Iris pigment epithelial cell (primary cell): ENCODE measurements around the gene TECPR1.
"Not testable (repeated sequence)": the region's sequence is repeated elsewhere in the genome, so short reads cannot be mapped to it uniquely, and the experiment has no call there.

Experiments
- DNase-seq: peaks from one replicate; pipeline ENCODE4 v3.0.0-alpha.2; 2011; ENCODE audit warnings: low read depth

Gene TECPR1

DNA sequence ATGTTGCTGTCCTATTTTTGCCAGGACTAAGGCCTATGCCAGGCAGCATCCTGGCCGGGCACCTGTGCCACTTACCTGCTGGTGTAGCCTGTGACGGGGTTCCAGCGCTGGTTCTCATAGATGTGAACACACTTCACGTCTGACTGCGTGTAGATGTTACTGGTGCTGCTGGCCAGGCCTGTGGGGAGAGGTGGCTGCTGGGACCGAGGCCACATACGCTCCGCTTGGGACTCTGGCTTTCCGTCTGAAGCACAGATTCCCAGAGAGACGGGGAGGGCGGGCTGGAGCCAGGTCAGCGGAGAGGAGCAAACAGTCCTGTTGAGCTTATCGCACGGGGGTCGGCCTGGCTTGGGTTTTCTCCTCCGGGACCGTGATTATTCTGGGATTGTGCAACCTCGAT lies 24.1 kb downstream of the TECPR1 start:
- DNase-seq = no peak

DNA sequence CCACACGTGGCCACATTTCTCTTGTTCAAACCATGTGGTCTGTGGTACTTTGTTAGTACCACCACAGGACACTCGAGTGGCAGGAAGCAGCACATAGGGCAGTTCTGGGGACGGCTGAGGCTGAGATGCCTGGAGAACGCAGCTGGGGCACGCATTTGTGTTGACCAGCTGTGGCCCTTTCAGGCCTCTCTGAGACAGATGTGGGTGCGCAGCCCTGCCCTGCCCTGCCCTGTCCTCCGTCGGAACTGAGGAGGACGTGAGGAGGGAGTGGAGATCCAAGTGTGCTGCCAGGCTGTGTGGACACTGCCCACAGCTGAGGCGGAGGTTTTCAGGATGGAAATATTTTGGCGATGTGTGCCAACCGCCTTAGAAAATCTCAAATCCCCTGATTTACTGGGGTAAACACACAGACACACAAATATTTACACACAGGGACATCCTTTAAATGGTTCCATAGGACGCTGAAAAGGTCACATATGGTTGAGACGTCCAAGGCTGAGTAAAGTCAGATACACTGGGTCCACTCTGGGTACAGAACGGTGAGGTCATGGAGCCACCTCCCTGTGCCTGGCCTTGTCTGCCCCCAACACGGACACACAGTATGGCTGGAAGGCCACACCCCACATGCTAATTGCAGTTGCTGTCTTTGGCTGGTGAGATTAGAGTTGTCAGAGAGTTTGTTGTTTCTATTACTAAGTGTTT lies 26.0 kb downstream of the TECPR1 start:
- DNase-seq = no peak

DNA sequence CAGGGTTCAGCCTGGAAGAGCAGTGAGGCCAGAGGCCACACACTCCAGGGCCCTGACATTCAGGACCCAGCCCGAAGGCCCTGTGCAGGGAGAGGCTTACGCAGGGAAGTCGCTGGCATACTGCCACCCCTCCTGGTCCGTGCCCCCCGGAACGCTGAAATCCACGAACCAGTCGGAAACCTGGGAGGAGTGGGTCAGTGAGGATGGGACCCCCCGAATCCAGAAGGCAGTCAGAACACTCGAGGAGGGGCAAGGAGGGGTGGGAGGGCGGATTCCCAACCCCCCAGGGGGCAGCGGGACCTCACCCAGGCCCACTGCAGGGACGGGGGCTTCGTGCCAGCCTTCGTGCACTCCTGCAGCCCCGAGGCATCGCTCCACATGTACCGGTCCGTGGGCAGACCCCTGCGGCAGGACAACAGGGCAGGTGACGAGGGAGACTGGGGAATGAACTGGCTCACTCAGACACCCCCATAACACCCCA lies 27.3 kb downstream of the TECPR1 start:
- DNase-seq = no peak

DNA sequence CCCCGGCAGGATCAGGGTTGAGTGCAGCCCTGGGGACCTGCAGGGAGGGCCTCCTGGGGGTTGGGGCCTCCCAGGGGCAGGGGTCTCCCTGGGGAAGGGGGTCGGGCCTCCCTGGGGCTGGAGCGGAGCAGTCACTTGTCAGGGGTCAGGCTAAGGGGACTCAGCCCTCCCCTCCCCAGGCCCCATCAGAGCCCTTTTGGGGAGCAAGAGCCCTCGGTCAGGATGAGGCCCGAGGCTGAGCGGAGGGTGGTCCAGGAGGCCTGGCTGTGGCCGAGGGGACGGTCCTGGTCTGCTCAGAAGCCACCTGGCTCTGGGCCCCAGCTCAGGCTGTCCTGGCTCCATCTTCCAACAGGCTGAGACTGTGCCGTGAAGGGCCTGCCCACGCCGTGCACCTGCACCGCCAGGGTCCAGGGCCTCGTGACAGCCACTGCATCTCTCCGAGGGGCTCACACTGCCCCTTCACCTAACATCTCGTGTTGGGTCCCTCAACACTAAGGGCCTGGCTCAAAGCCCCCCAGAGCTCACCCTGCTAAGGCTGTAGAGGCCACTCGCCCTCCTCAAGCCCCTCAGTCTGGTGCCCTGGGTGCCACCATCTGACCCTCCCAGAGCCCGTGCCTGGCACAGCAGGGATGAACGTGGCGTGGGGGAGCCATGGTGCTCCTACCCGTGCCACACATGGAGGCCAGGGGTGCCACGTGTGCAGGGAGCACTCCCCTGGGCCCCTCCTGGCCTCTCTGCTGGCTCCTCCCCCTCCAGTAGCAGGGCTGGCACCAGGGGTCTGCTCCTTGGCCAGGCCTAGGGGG lies 27.9 kb downstream of the TECPR1 start:
- DNase-seq = no peak

DNA sequence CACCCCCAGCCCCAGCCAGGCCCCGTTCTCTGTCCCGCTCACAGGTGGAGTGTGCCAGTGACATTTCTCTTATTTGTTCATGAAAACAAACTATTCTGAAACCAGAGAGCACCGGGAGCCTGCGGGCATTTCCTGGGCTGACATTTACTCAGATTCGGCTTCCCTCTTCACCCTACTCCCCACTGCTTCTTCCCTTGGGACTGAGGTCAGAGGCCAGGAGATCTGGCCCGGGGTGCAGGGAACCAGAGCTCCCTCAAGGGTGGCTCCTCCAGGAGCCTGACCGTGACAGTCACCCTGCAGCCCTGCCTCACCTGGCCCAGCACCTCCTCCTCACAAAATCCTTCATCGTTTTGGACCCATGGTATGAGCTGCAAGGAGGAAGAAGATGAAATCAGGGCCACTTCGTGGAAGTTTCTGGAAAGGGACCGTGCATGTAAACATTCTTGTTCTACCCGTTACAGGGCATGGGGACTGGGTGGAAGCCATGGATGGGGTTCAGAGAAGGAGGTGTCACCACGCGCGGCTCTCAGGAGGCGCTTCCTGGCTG lies 28.6 kb downstream of the TECPR1 start:
- no peak for DNase-seq

DNA sequence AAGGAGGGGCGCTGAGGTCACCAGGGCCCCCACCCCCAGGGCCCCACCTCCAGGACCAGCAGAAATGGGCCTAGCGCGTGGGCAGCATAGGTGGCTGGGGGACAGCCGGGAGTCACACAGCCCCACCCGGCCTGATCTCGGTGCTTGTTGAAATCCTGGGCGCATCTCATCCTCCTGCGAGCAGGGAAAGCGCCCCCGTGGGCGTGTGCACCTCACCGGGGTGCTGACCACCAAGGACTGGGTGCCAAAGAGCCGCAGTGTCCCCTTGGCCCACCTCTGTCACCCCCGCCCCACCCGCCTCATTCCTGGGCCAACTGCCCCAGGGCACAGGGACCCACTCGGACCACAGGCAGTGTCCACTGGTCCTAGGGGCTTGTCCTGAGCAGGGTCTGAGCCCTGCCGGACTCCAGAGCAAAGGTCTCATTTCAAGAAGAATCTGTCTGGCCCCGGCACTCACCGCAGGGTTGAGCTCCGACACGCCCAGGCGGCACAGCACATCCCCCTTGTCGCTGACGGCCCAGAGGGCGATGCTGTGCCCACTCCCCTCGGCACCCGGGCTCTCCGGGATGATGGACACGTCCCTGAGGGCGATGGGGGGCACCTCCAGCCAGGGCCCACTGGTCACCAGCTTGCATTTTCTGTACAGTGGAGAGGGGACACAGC lies 29.4 kb downstream of the TECPR1 start:
- no peak for DNase-seq

DNA sequence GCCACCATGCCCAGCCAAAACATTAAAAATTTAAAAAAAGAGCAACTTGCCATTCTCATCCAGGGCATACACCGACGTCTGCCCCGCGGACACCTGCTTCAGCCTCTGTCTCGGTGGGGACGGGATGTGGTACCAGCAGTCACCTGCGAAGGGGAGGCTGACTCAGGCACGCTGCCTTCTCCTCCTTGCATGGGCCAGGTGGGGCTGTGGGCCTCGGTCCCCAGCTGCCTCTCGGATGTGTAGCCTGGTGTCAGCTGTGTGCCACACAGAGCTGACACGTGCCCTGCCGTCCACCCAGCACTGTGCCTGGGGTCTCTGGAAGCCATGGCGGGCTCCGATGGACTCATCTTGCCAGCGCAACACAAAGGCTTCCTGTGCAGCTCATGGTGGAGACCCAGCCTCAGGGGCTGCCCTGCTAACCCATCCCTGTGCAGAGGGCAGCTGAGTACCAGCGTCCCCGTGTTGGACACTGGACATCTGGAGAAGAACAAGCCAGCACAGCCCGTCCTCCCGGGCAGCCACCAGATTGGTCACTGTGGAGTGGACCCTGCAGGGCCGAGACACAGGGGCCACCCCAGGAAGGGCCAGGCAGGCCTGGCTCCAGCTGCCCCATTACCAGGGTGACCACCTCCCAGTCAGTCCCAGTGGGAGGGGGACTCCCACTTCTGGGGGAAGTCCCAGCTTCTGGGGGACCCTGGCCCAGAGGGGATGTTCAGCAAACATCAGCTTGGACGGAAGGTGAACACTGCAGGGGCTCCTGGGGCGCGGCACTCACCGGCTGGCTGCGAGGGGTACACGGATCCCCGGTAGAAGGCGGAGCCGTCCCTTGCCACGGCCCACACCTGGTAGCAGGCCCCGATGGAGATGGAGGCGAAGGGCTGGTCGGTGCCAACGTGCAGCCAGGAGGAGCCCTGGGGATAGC lies 30.2 kb downstream of the TECPR1 start:
- DNase-seq = no peak

DNA sequence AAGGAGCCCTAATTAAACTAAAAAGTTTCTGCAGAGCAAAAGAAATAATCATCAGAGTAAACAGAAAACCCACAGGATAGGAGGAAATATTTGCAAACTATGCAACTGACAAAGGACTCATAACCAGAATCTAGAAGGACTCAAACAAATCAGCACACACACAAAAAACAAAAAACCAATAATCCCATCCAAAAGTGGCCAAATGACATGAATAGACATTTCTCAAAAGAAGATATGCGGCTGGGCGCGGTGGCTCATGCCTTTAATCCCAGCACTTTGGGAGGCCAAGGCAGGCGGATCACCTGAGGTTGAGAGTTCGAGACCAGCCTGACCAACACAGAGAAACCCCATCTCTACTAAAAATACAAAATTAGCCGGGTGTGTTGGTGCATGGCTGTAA lies 32.6 kb downstream of the TECPR1 start:
- not testable (repeated sequence) for DNase-seq

DNA sequence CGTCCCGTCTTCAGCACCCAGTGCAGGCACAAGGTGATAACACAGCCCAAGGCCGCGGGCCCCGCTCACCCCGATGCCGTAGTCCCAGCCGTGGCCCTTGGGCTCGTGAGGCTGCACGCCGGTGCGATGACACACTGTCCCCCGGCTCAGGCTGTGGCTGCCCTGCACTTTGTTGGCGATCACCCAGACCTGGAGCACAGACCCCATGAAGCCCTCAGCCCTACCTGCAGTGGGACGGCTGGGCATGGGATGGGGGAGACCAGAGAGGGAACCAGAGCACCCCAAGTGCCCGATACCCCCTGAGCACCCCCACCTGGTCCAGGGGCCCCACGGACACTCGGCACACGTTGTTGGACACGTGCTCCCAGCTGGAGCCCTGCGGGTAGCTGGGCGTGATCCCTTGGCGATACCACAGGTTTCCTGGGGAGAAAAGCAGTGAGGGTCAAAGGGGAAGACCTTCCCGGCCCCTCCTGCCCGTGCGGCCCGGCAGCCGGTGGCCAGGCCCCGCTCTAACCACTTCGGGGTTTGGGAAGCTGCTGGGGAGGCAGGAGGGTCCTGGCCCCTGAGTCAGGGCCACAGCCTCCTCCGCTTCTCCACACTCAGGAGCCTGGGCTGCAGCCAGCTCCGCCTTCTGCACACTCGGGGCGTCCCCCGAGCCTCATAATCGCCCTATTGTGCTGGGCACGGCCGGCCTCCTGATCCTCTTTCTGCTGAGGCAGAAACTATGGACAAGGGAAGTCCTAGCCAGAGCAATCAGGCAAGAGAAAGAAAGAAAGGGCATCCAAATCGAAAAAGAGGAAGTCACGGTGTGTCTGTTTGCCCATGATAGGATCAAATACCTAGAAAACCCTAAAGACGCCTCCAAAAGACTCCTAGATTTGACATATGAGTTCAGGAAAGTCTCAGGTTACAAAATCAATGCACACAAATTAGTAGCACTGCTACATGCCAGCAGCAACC lies 34.1 kb downstream of the TECPR1 start:
- no peak for DNase-seq

DNA sequence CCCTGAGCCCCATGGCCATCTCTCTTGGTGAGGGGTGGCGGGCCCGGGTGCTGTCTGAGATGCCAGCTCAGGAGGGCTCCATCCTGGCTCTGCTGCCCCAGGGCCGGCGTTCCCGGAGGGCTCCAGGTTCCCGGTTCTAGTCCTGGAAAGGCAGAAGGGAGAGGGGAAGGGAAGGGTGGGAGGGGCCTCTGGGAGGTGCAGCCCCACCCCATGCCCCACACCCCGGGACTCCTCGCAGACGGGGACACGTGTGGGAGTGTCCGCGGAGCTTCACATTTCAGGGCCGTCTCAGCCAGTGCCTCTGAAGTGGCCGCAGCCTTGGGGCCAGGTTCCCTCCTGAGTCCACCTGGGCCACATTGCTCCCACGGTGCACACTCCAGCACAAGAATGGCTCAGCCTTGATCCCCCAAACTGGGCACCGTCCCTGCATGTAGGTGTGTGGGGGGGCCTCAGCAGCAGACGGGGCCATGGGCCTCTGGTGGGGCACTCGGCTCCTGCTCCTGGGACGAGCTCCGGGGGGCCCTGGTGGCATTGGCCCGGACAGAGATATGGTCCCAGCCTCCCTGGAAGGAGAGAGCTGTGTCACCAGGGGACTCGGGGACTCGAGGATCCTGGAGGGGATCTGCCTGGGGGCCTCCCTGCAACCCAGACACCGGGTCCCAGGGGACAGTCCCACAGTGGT lies 35.0 kb downstream of the TECPR1 start:
- no peak for DNase-seq

DNA sequence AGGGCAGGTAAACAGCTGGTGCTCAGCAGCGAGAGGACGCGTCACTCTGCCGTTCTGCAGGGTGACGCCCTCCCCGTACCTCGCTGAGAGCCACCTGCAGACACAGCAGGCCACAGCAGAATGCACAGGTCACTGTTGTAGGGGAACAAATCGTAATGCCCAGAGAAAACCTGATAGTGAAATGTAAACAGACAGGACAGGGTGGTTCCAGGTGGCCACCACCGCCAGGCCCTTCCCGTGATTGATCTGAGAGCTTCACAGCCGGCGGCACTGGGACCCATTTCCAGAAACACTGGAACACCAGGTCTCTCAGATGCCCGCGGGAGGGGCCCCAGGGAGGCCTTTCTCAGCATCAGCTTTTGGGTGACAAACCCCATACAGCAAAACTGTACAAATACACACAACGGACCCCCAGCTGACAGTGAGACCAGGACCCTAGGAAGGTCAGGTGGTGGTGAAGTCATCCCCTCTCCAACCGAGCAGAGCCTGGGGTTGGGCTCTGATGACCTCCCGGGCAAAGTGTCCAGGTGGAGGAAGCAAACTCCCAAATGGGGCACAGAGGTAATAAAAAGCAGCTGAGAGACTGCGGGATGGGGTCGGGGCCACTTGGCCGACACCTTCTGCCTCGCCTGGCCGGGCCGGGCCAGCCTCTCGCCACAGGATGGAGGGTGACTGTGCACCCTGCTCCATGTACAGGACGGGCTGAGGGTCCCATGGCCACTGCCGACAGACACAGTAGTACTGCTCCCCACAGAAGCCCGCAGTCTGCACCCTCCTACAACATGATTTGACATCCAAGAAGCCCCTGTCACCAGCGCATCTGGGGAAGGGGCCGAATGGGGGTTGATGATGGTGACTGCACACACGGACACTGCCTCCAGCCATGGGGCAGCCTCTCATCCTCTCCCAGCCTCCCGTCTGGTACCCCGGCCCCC lies 36.2 kb downstream of the TECPR1 start:
- DNase-seq = no peak

DNA sequence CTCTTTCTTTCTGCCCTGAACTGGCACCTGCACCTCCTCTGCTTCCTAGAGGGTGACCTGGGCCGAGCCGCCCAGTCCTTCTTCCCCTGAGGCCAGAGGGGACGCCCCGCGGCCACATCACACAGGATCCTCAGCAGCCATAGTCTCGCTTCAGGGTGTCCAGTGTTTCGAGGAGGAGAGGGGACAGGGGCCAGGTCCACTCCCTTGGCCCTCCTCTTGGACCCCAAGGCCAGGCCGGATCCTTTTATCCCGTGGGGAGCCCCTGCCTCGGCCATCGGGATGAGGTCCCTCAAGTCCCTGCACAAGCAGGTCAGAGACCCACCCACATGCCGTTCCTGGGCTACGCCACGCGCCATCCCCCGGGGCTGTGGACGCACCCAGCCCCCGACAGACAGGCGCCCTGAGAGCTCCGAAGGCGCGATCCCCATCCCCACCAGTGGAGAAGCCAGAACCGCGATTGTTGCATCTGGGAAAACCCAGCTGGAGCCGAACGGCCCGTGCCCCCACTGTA lies 37.2 kb downstream of the TECPR1 start:
- DNase-seq = no peak

DNA sequence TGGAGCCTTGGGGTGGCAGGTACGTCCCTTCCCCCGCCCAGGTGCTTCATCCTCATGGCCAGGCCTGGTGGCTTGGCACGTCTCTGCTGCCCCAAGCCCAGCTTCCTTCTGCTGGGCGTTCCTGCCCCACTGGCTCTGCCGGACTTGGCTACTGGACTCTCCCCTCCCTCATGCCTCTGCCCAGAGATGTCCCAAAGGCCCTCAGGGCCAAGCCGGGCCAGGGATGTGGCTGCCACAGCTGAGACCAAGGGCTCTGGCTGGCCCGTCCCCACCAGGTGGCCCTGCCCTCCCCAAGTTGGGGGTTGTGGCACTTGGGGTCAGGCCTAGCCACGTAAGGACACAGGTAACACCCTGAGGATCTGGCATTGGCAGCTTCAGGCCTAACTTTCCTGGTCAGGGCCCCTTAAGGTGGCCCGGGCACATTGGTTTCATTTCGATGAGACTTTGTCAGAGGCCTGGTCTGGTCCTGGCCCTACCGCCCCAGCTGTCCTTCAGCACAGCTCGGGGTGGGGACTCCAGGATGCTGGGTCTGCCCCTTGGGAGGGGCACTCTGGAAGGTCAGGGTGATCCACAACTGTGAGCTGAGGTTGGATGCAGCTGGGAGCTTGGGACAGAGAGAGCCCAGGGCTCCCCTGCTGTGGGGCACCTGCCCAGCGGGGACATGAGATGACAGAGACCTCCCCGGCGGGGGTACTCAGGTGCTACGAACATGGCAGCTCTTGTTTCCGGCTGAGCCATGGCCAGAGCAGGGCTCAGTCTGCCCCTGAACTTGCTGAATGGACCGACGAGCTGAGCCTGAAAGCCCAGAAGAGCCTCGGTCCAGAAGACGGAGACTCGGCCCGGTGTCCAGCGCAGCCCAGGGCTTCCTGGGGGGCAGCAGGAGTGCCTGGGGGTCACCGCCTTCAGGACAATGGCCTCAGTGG lies 37.9 kb downstream of the TECPR1 start:
- DNase-seq = no peak

DNA sequence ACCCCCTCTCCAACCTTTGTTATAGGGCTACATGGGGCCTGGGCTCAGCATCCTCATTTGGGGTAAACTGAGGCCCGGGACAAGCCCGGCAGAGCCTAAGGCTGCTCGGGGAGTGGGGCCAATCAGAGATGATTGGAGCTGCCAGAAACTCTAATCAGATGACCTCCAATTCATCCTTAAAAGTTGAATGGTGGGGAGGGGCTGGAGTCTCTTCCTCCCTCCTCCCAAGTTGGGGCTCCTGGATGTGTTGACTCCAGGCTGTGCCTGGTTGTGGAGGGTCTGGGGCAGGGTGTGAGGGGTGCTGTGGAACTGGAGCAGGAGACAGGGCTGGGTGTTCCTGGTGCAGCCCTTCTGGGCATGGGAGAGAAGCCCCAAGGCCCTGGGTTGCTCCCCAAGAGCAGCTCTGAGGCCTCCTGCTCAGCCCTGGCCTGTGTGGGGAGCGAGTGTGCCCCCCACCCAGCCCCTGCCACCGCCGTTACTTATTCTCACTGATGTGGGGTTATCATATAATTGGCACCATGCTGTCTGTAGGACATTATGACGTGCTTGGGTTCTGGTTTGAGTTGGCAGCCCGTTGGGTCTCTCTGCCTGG lies 38.6 kb downstream of the TECPR1 start:
- DNase-seq = no peak

DNA sequence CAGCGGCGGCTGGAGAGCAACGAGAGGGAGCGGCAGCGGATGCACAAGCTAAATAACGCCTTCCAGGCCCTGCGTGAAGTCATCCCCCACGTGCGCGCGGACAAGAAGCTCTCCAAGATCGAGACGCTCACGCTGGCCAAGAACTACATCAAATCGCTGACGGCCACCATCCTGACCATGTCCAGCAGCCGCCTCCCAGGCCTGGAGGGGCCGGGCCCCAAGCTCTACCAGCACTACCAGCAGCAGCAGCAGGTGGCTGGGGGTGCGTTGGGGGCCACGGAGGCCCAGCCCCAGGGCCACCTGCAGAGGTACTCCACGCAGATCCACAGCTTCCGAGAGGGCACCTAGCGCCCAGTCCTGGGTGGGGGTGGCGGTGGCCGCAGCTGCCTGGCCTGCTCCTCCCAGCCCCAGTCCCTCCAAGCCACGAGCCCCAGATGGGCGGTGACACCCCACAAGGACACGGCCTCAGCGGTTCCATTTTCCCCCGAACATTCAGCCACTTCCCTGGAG lies 39.4 kb downstream of the TECPR1 start:
- DNase-seq = no peak

DNA sequence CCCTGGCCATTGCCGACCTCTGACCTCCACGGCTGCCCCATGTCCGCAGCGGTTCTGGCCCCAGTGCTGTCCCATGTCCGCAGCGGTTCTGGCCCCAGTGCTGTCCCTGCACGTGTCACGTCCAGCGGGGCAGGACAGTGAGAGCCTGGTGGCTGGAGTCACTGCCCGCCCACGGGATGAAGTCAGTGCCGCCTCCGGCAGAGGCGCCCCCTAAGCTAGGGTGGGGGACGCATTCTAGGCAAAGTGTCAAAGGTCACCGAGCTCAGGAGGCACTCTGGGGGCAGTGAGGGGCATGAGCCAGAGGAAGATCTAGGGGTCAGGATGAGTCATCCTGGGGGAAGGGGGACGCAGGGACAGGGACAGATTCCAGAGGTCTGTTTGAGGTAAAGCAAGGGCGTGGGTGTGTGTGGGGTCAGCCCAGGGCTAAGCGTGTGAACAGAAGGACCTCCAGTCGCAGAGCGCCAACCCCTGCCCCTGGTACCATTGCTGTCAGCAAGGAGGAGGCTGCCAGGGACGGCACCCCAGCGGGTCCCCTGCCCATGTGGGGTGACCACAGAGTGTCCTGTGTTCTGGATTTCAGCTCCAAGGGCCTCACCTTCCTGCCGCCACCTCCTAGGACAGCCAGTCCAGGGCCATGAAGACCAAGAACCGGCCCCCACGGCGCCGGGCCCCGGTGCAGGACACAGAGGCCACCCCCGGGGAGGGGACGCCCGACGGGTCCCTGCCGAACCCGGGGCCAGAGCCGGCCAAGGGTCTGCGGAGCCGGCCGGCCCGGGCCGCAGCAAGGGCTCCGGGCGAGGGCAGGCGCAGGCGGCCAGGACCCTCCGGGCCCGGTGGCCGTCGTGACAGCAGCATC lies 40.1 kb downstream of the TECPR1 start:
- DNase-seq = no peak
